Neuronal stem cell (in vitro differentiated cells): ENCODE data around the gene BCR.

ENCODE experiments used
- DNase-seq: peaks from one replicate; pipeline ENCODE4 v3.0.0-alpha.2; 2013; ENCODE audit warnings: low spot score
- H2AFZ ChIP-seq: one replicate; pipeline ENCODE4 v1.6.1; 2013; ENCODE audit warnings: mild to moderate bottlenecking, low read length, inconsistent platforms
- H2AK5ac ChIP-seq: 2 replicates; pipeline ENCODE4 v1.6.1; 2013; ENCODE audit warnings: low read depth, mild to moderate bottlenecking, inconsistent platforms, low read length, moderate library complexity, mixed read lengths
- H2BK120ac ChIP-seq: 2 replicates; pipeline ENCODE4 v1.6.1; 2013; ENCODE audit warnings: low read depth, mild to moderate bottlenecking, inconsistent platforms, low read length, moderate library complexity, mixed read lengths
- H2BK12ac ChIP-seq: one replicate; pipeline ENCODE4 v1.6.1; 2013; ENCODE audit warnings: low read length, inconsistent platforms
- H2BK15ac ChIP-seq: 2 replicates; pipeline ENCODE4 v1.6.1; 2013; ENCODE audit warnings: mild to moderate bottlenecking, low read length, inconsistent platforms, mixed read lengths
- H2BK5ac ChIP-seq: one replicate; pipeline ENCODE4 v1.6.1; 2013; ENCODE audit warnings: inconsistent platforms, mild to moderate bottlenecking, low read length, moderate library complexity
- H3K14ac ChIP-seq: one replicate; pipeline ENCODE4 v1.6.1; 2013; ENCODE audit warnings: low read length, inconsistent platforms
- H3K18ac ChIP-seq: 2 replicates; pipeline ENCODE4 v1.6.1; 2013; ENCODE audit warnings: low read length, inconsistent platforms
- H3K23ac ChIP-seq: 2 replicates; pipeline ENCODE4 v1.6.1; 2013; ENCODE audit warnings: low read depth, mild to moderate bottlenecking, mixed read lengths, low read length, inconsistent platforms; ENCODE audit not compliant: poor library complexity
- H3K27ac ChIP-seq: replicated peaks from 3 replicates; pipeline ENCODE4 v1.5.1; 2013; ENCODE audit warnings: low read length, inconsistent platforms
- H3K27me3 ChIP-seq, 3 experiments: 2 replicates each; pipeline ENCODE4 v1.6.1; 2013; ENCODE audit warnings: low read length in 3 of 3, mild to moderate bottlenecking in 2 of 3, inconsistent platforms in 1 of 3, low read depth in 1 of 3, mixed read lengths in 1 of 3, moderate library complexity in 1 of 3; ENCODE audit not compliant: control insufficient read depth in 3 of 3, insufficient read depth in 3 of 3
- H3K36me3 ChIP-seq, 2 donors: replicated peaks in 1 of 2; 2 replicates each; pipeline ENCODE4 v1.6.1; 2013; ENCODE audit warnings: low read length in 2 of 2; ENCODE audit not compliant: control insufficient read depth in 2 of 2, insufficient read depth in 2 of 2
- H3K4ac ChIP-seq: 2 replicates; pipeline ENCODE4 v1.6.1; 2013; ENCODE audit warnings: inconsistent platforms, mild to moderate bottlenecking, low read length, moderate library complexity
- H3K4me1 ChIP-seq, 2 donors: 1 replicate in 1 of 2; 2 replicates in 1 of 2; pipeline ENCODE4 v1.6.1; 2013; ENCODE audit warnings: low read length in 2 of 2, low read depth in 1 of 2; ENCODE audit not compliant: control insufficient read depth in 2 of 2, insufficient read depth in 1 of 2
- H3K4me2 ChIP-seq: one replicate; pipeline ENCODE4 v1.6.1; 2013; ENCODE audit warnings: mild to moderate bottlenecking, low read length, inconsistent platforms; ENCODE audit not compliant: insufficient read depth, poor library complexity, severe bottlenecking
- H3K4me3 ChIP-seq, 2 donors: 2 replicates each; pipeline ENCODE4 v1.5.1; 2013; ENCODE audit warnings: low read length in 2 of 2, mild to moderate bottlenecking in 2 of 2, inconsistent platforms in 1 of 2, moderate library complexity in 1 of 2
- H3K79me1 ChIP-seq: one replicate; pipeline ENCODE4 v1.6.1; 2013; ENCODE audit warnings: low read depth, mild to moderate bottlenecking, inconsistent platforms, low read length, moderate library complexity
- H3K9ac ChIP-seq: one replicate; pipeline ENCODE4 v1.6.1; 2013; ENCODE audit warnings: mild to moderate bottlenecking, low read depth, low read length, inconsistent platforms; ENCODE audit not compliant: poor library complexity
- H3K9me3 ChIP-seq, 2 donors: replicated peaks in 1 of 2; 2 replicates each; pipeline versions ENCODE3 to v1.6.1; 2013; ENCODE audit warnings: low read length in 2 of 2, mild to moderate bottlenecking in 2 of 2, inconsistent platforms in 1 of 2, low read depth in 1 of 2, mixed read lengths in 1 of 2, moderate library complexity in 1 of 2; ENCODE audit not compliant: control insufficient read depth in 2 of 2, insufficient read depth in 1 of 2
- H4K8ac ChIP-seq: one replicate; pipeline ENCODE4 v1.6.1; 2013; ENCODE audit warnings: low read depth, mild to moderate bottlenecking, inconsistent platforms, low read length, moderate library complexity
- H4K91ac ChIP-seq: one replicate; pipeline ENCODE4 v1.6.1; 2013; ENCODE audit warnings: low read length, low read depth, mild to moderate bottlenecking, inconsistent platforms; ENCODE audit not compliant: poor library complexity
- WGBS, 2 donors: extraction: QIAGEN DNeasy Blood & Tissue Kit; methylation state at CpG; one replicate each; pipeline ENCODE4 v1.1.7; 2013; ENCODE audit warnings: missing lambda C conversion rate in 2 of 2, mixed read lengths in 1 of 2; ENCODE audit not compliant: insufficient read length in 2 of 2, insufficient replicate concordance in 1 of 2; ENCODE audit errors: extremely low coverage in 2 of 2; 5-methylcytosine and 5-hydroxymethylcytosine counted together

The BCR gene

DNA sequence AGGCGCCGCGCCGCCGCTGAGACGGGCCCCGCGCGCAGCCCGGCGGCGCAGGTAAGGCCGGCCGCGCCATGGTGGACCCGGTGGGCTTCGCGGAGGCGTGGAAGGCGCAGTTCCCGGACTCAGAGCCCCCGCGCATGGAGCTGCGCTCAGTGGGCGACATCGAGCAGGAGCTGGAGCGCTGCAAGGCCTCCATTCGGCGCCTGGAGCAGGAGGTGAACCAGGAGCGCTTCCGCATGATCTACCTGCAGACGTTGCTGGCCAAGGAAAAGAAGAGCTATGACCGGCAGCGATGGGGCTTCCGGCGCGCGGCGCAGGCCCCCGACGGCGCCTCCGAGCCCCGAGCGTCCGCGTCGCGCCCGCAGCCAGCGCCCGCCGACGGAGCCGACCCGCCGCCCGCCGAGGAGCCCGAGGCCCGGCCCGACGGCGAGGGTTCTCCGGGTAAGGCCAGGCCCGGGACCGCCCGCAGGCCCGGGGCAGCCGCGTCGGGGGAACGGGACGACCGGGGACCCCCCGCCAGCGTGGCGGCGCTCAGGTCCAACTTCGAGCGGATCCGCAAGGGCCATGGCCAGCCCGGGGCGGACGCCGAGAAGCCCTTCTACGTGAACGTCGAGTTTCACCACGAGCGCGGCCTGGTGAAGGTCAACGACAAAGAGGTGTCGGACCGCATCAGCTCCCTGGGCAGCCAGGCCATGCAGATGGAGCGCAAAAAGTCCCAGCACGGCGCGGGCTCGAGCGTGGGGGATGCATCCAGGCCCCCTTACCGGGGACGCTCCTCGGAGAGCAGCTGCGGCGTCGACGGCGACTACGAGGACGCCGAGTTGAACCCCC lies 798 bp downstream of the BCR start:
- Histone ChIP-seq H4K8ac (no peak overlapping the region), H3K9me3 (peaks cover 6 to 26% of the 10 kb centered on the region in 2 donors), H3K36me3 (peaks cover 0 to 37% of the 10 kb centered on the region in 2 donors), H2BK15ac (peak overlapping the region; percentile 59), H3K18ac (peak overlapping the region; percentile 98), H3K79me1 (peaks cover 13% of the 10 kb centered on the region), H4K91ac (peak overlapping the region; percentile 4), H3K4me3 (peak overlapping the region; percentile 85 to 95), H2BK120ac (peak overlapping the region; percentile 78), H3K23ac (peak overlapping the region; percentile 100), H3K4ac (peak overlapping the region; percentile 71), H2AFZ (peak overlapping the region; percentile 66), H3K4me1 (peaks cover 35 to 44% of the 10 kb centered on the region in 2 donors), H2AK5ac (peak overlapping the region; percentile 97), H3K27ac (no peak overlapping the region), H3K4me2 (peak overlapping the region; percentile 77), H3K14ac (peak overlapping the region; percentile 97), H3K27me3 (peaks cover 0 to 12% (median 0%) of the 10 kb centered on the region in 3 experiments), H2BK5ac (no peak overlapping the region), H2BK12ac (peak overlapping the region; percentile 89), H3K9ac (peak overlapping the region; percentile 95)
- no peak for DNase-seq
- WGBS, 2 donors = no CpG with 5 or more reads among the region's 112 CpGs

DNA sequence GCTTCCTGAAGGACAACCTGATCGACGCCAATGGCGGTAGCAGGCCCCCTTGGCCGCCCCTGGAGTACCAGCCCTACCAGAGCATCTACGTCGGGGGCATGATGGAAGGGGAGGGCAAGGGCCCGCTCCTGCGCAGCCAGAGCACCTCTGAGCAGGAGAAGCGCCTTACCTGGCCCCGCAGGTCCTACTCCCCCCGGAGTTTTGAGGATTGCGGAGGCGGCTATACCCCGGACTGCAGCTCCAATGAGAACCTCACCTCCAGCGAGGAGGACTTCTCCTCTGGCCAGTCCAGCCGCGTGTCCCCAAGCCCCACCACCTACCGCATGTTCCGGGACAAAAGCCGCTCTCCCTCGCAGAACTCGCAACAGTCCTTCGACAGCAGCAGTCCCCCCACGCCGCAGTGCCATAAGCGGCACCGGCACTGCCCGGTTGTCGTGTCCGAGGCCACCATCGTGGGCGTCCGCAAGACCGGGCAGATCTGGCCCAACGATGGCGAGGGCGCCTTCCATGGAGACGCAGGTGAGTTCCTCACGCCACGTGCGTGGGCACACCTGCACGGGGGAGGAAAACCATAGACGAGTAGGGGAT lies 1.5 kb downstream of the BCR start:
- Histone ChIP-seq H3K27ac (no peak overlapping the region), H3K9me3 (peaks cover 6 to 22% of the 10 kb centered on the region in 2 donors), H3K14ac (peak overlapping the region; percentile 92), H4K8ac (no peak overlapping the region), H3K4ac (no peak overlapping the region), H3K27me3 (peaks cover 0 to 12% (median 0%) of the 10 kb centered on the region in 3 experiments), H3K23ac (peak overlapping the region; percentile 92), H3K4me3 (peak overlapping the region; percentile 85 to 95), H2BK15ac (peak overlapping the region; percentile 59), H3K9ac (peak overlapping the region; percentile 95), H2BK5ac (no peak overlapping the region), H2BK120ac (peak overlapping the region; percentile 78), H3K79me1 (peaks cover 15% of the 10 kb centered on the region), H3K4me2 (peak overlapping the region; percentile 77), H2AK5ac (peak overlapping the region; percentile 97), H3K4me1 (peaks cover 35 to 44% of the 10 kb centered on the region in 2 donors), H3K36me3 (peaks cover 2 to 43% of the 10 kb centered on the region in 2 donors), H3K18ac (peak overlapping the region; percentile 95), H2AFZ (no peak overlapping the region), H4K91ac (no peak overlapping the region), H2BK12ac (peak overlapping the region; percentile 46)
- no CpG with 5 or more reads among the region's 43 CpGs for WGBS, 2 donors
- no peak for DNase-seq

DNA sequence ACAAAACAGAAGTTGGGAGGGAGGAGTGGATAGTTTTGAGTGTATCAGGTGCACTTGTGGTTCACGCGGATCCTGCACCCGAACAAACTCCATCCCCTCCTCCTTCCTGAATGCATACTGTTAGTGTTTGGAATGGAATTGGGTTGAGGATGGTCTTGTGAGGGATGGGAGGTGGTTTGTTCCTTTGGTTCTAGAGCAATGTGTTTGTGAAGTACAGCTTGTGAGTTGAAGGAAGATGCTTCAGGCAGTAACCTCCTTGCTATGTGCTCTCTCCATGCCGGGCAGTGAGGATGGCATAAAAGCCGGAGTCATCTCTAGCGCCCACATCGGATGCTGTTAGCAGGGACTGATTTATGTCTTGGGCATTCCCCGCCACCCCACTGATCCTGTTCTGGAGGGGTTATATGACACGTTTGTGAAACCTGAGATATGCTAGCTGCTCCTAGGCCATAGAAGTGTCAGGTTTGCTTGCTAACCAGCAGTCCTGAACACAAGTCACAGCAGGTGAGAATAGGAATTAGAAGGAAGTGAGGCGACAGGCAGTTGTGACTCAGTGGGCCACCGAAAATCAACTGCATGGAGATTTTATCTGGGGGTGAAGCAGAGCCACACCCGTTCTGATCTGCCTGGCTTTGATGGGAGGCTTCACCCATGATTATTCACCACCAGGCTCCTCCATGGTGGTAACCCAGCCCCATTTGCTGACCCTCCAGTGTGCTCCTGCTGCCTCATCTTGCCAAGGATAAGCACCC lies 2.2 kb downstream of the BCR start:
- H4K8ac ChIP-seq = no peak overlapping the region
- H2BK120ac ChIP-seq = no peak overlapping the region
- no peak overlapping the region for H2AFZ ChIP-seq
- peak overlapping the region; percentile 85 to 95 for H3K4me3 ChIP-seq
- no peak overlapping the region for H3K4ac ChIP-seq
- H2AK5ac ChIP-seq = no peak overlapping the region
- H3K27ac ChIP-seq = peak overlapping the region; percentile 23
- H3K18ac ChIP-seq = peak overlapping the region; percentile 4
- peak overlapping the region; percentile 92 for H3K23ac ChIP-seq
- peaks cover 35 to 44% of the 10 kb centered on the region in 2 donors for H3K4me1 ChIP-seq
- no peak for DNase-seq
- no peak overlapping the region for H4K91ac ChIP-seq
- no peak overlapping the region for H3K14ac ChIP-seq
- peaks cover 0 to 12% (median 0%) of the 10 kb centered on the region in 3 experiments for H3K27me3 ChIP-seq
- peaks cover 15% of the 10 kb centered on the region for H3K79me1 ChIP-seq
- H2BK12ac ChIP-seq = no peak overlapping the region
- peaks cover 2 to 49% of the 10 kb centered on the region in 2 donors for H3K36me3 ChIP-seq
- peak overlapping the region; percentile 77 for H3K4me2 ChIP-seq
- no peak overlapping the region for H2BK15ac ChIP-seq
- H3K9me3 ChIP-seq = peaks cover 2 to 16% of the 10 kb centered on the region in 2 donors
- H3K9ac ChIP-seq = no peak overlapping the region
- H2BK5ac ChIP-seq = no peak overlapping the region
- no CpG with 5 or more reads among the region's 12 CpGs for WGBS, 2 donors
